Measurements from ENCODE around the gene ZYG11B. TPM values are rescaled to one million over a fixed set of nuclear protein-coding genes. Genes with fewer than 3 reads are reported as not detected.
"Not testable (repeated sequence)": the region's sequence is repeated elsewhere in the genome, so short reads cannot be mapped to it uniquely, and the experiment has no call there.

The ZYG11B gene
- polyA plus RNA-seq, 1 donor (not counting 4 experiments of a cell fraction or from before 2014, with no cell fraction given), result 13.4 TPM

GRCh38 chr1:52862666-52863458 is 136.6 kb downstream of the ZYG11B start:
- FAIRE-seq (no peak), DNase-seq (ENCODE audit: low read depth, low spot score) (no peak)
- no peaks in the 10 kb centered on the region for H3K9me1 ChIP-seq (ENCODE audit: control insufficient read depth, extremely low read depth, insufficient read depth, low read length)
- no peaks in the 10 kb centered on the region for H4K20me1 ChIP-seq (ENCODE audit: control insufficient read depth, extremely low read depth, insufficient read depth, low read length)
- dilution Hi-C loops (cut with MboI; ENCODE audit: extremely low pct_ligation_motif_present, low sequenced_read_pairs), result no loop called here
- H3K27me3 ChIP-seq (ENCODE audit: control insufficient read depth, extremely low read depth, insufficient read depth, low read length), result no peaks in the 10 kb centered on the region
- no peaks in the 10 kb centered on the region for H3K9me3 ChIP-seq (ENCODE audit: control insufficient read depth, low read depth, low read length)
- H3K4me1 ChIP-seq (ENCODE audit: control insufficient read depth, extremely low read depth, insufficient read depth, low read length), result peaks cover 10% of the 10 kb centered on the region
- TF ChIP-seq CTCF (optimal IDR thresholded peaks at IDR 0.05 in 1 of 3, IDR thresholded peaks at IDR 0.05 in 1 of 3, conservative IDR thresholded peaks at IDR 0.05 in 1 of 3; ENCODE audit: extremely low read depth in 1 of 3, insufficient read depth in 2 of 3, low read length in 3 of 3), result no peak
- TF ChIP-seq EZH2 (IDR thresholded peaks at IDR 0.05; ENCODE audit: low read length), result no peak
- H3K4me2 ChIP-seq (ENCODE audit: control insufficient read depth, extremely low read depth, insufficient read depth, low read depth, low read length), result no peak overlapping the region
- H3K36me3 ChIP-seq (ENCODE audit: control insufficient read depth in 2 of 2, extremely low read depth in 1 of 2, insufficient read depth in 2 of 2, low read length in 2 of 2), result no peaks in the 10 kb centered on the region
- H3K9ac ChIP-seq (ENCODE audit: control insufficient read depth, extremely low read depth, insufficient read depth, low read length), result no peak overlapping the region
- H3K4me3 ChIP-seq (ENCODE audit: control insufficient read depth in 2 of 3, extremely low read depth in 1 of 3, insufficient read depth in 2 of 3, low read depth in 1 of 3, low read length in 3 of 3), result no peak overlapping the region
- no peak overlapping the region for H2AFZ ChIP-seq (ENCODE audit: control insufficient read depth, low read length)
- H3K27ac ChIP-seq (ENCODE audit: control insufficient read depth, insufficient read depth, low read length), result no peak overlapping the region
- H3K79me2 ChIP-seq (ENCODE audit: control insufficient read depth, insufficient read depth, low read length), result no peaks in the 10 kb centered on the region

- no peaks in the 10 kb centered on the region for H3K36me3 ChIP-seq (ENCODE audit: control insufficient read depth in 2 of 2, extremely low read depth in 1 of 2, insufficient read depth in 2 of 2, low read length in 2 of 2)
- no peak overlapping the region for H3K9ac ChIP-seq (ENCODE audit: control insufficient read depth, extremely low read depth, insufficient read depth, low read length)
- H3K4me3 ChIP-seq (ENCODE audit: control insufficient read depth in 2 of 3, extremely low read depth in 1 of 3, insufficient read depth in 2 of 3, low read depth in 1 of 3, low read length in 3 of 3), result no peak overlapping the region
- H3K27ac ChIP-seq (ENCODE audit: control insufficient read depth, insufficient read depth, low read length), result no peak overlapping the region
- no peak overlapping the region for H2AFZ ChIP-seq (ENCODE audit: control insufficient read depth, low read length)
- dilution Hi-C loops (cut with MboI; ENCODE audit: extremely low pct_ligation_motif_present, low sequenced_read_pairs), result no loop called here
- no peaks in the 10 kb centered on the region for H3K9me1 ChIP-seq (ENCODE audit: control insufficient read depth, extremely low read depth, insufficient read depth, low read length)
- TF ChIP-seq CTCF (optimal IDR thresholded peaks at IDR 0.05 in 1 of 3, IDR thresholded peaks at IDR 0.05 in 1 of 3, conservative IDR thresholded peaks at IDR 0.05 in 1 of 3; ENCODE audit: extremely low read depth in 1 of 3, insufficient read depth in 2 of 3, low read length in 3 of 3), result no peak
- no peaks in the 10 kb centered on the region for H3K27me3 ChIP-seq (ENCODE audit: control insufficient read depth, extremely low read depth, insufficient read depth, low read length)
- H3K9me3 ChIP-seq (ENCODE audit: control insufficient read depth, low read depth, low read length), result no peaks in the 10 kb centered on the region
- no peaks in the 10 kb centered on the region for H4K20me1 ChIP-seq (ENCODE audit: control insufficient read depth, extremely low read depth, insufficient read depth, low read length)
- no peaks in the 10 kb centered on the region for H3K79me2 ChIP-seq (ENCODE audit: control insufficient read depth, insufficient read depth, low read length)
- no peak for FAIRE-seq
- no peak for DNase-seq (ENCODE audit: low read depth, low spot score)
- no peak overlapping the region for H3K4me2 ChIP-seq (ENCODE audit: control insufficient read depth, extremely low read depth, insufficient read depth, low read depth, low read length)
- no peaks in the 10 kb centered on the region for H3K4me1 ChIP-seq (ENCODE audit: control insufficient read depth, extremely low read depth, insufficient read depth, low read length)
These were observed 141.0 kb downstream of the ZYG11B start for GRCh38 chr1:52867087-52867863.

GRCh38 chr1:52869727-52870126 is 143.5 kb downstream of the ZYG11B start:
- H3K9me1 ChIP-seq (ENCODE audit: control insufficient read depth, extremely low read depth, insufficient read depth, low read length); H4K20me1 ChIP-seq (ENCODE audit: control insufficient read depth, extremely low read depth, insufficient read depth, low read length); H3K36me3 ChIP-seq (ENCODE audit: control insufficient read depth in 2 of 2, extremely low read depth in 1 of 2, insufficient read depth in 2 of 2, low read length in 2 of 2); H3K9ac ChIP-seq (ENCODE audit: control insufficient read depth, extremely low read depth, insufficient read depth, low read length); dilution Hi-C loops (cut with MboI; ENCODE audit: extremely low pct_ligation_motif_present, low sequenced_read_pairs); FAIRE-seq; H3K27ac ChIP-seq (ENCODE audit: control insufficient read depth, insufficient read depth, low read length); H3K4me3 ChIP-seq (ENCODE audit: control insufficient read depth in 2 of 3, extremely low read depth in 1 of 3, insufficient read depth in 2 of 3, low read depth in 1 of 3, low read length in 3 of 3); H2AFZ ChIP-seq (ENCODE audit: control insufficient read depth, low read length); H3K4me1 ChIP-seq (ENCODE audit: control insufficient read depth, extremely low read depth, insufficient read depth, low read length); H3K9me3 ChIP-seq (ENCODE audit: control insufficient read depth, low read depth, low read length); H3K27me3 ChIP-seq (ENCODE audit: control insufficient read depth, extremely low read depth, insufficient read depth, low read length); DNase-seq (ENCODE audit: low read depth, low spot score); H3K79me2 ChIP-seq (ENCODE audit: control insufficient read depth, insufficient read depth, low read length); H3K4me2 ChIP-seq (ENCODE audit: control insufficient read depth, extremely low read depth, insufficient read depth, low read depth, low read length): not testable (repeated sequence)

Data from keratinocyte (primary cell).